Activated CD4-positive, alpha-beta T cell treated with anti-CD3 and anti-CD28 coated beads, Interleukin-10, Interleukin-2, amounts not matched to agents 100 ng/mL and 50 ng/mL, durations not matched to agents 16 hours and 8 hours (primary cell): ENCODE results near the gene RGPD6.
"Not testable (repeated sequence)": the region's sequence is repeated elsewhere in the genome, so short reads cannot be mapped to it uniquely, and the experiment has no call there.

Experiments used
- DNase-seq: peaks from one replicate; pipeline ENCODE4 v3.0.0-alpha.2; 2020

RGPD6 gene

GRCh38 chr2:110480084-110480483 is 96.9 kb downstream of the RGPD6 start:
- DNase-seq, result not testable (repeated sequence)

- DNase-seq, result not testable (repeated sequence)
Measured at GRCh38 chr2:110477370-110477769, 99.7 kb downstream of the RGPD6 start.

- DNase-seq, result not testable (repeated sequence)
Measured at GRCh38 chr2:110476952-110477351, 100.1 kb downstream of the RGPD6 start.

GRCh38 chr2:110475627-110476359 is 101.2 kb downstream of the RGPD6 start:
- not testable (repeated sequence) for DNase-seq

- not testable (repeated sequence) for DNase-seq
Measured at GRCh38 chr2:110474898-110475297, 102.1 kb downstream of the RGPD6 start.

GRCh38 chr2:110473059-110473358 is 104.0 kb downstream of the RGPD6 start:
- not testable (repeated sequence) for DNase-seq

GRCh38 chr2:110472171-110473058 is 104.6 kb downstream of the RGPD6 start, which contains the start of gene LIMS4:
Gene LIMS4 (minus strand): TSS chr2:110472816. CDS start chr2:110472778, 38 bp downstream.
- not testable (repeated sequence) for DNase-seq

GRCh38 chr2:110468921-110469320 is 108.1 kb downstream of the RGPD6 start:
- DNase-seq, result not testable (repeated sequence)

GRCh38 chr2:110465312-110465711 is 111.7 kb downstream of the RGPD6 start:
- not testable (repeated sequence) for DNase-seq
